ENCODE results near the gene GFI1B.
"Not testable (repeated sequence)": the region's sequence is repeated elsewhere in the genome, so short reads cannot be mapped to it uniquely, and the experiment has no call there.

The GFI1B gene

GRCh38 chr9:132978451-132979131, at the start of gene GFI1B:
TSS of gene GFI1B (plus strand) at chr9:132978694. CDS start at chr9:132986679, 7,985 bp downstream.
- no peak for DNase-seq

GRCh38 chr9:132931178-132931735, 47.2 kb upstream of the GFI1B start:
- DNase-seq: no peak

DNA sequence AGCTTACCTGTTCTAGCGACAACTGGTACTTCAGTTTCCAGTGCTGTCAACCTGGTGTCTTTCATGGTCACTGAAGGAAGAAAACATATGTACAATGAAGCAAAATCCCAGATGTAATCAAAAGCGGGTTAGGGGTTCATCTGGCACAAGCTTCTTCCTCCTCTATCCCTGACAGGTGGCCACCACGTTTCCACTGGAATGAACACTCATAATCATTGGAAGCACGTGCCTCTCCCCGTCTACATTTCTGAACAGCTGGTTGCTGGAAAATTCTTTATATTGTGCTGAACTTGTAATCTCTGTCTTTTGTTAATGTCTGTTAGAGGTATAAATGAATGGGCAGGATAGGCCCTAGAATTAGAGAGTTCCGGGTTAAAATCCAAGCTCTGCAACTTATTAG, 43.5 kb upstream of the GFI1B start:
- no peak for DNase-seq

GRCh38 chr9:132937463-132937901, 41.0 kb upstream of the GFI1B start:
- no peak for DNase-seq

DNA sequence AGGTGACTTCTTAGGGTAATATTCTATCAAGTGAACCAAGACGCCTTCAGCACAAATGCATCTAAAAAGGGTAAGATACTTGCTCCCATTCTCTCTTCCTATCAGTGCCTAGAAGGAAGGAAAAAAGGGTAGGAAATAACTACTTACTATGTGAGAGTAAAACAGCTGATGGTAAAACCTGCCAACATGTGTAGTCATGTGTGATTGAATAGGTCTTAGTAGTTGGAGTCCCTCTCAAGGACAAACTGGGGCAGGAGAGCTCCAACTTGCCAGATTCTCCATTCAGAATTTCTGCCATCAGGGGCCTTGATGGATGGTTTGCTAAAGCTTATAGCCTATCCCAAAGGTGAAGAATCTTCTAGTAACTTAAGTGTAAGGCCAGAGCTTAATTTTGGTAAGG, 39.3 kb upstream of the GFI1B start:
- DNase-seq: no peak

- DNase-seq: no peak
Observed at GRCh38 chr9:132942541-132943182, 35.8 kb upstream of the GFI1B start.

GRCh38 chr9:132943651-132944293, 34.7 kb upstream of the GFI1B start:
- DNase-seq: no peak

DNA sequence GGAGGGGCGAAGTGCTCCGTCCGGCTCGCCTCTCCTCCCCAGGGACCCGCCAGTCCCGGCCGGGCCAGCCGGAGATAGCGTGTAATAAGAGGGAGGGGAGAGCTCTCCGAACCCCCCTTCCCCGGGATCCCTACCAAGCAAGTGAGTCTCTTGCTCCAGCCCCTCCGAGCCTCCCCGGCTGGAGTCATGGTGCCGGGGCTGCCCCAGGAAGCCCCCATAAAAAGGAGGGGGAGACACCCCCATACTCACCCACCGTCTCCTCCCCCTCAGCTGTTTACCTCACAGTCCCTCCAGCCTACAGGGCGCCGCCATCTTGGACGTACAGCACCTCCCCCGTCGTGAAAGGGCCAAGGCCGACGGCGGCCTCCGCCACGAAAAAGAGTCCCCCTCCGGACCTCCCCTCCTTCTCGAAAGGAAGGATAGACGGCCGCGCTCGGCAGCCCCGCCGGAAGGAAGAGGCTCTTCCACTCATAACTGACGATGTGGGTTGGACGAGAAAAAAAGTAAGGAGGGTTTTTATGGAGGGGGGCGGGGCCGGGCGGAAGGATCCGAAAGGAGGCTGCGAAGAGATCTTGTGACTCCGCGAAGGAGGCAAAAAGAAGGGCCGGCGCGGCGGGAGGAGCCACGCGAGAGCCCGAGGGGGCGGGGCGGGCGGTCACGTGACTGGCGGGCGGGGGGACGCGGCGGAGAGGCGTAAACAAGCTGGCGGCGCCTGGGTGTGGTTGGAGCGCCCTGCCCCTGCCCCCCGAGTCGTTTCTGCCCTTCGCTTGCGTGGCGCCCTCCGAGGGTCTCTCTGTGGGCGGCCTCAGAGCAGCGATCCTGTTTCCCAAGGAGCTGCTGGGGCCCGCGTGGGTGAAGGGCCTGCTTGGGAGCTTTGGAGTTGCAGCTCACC, 34.0 kb upstream of the GFI1B start, which contains the start of gene TSC1:
Gene TSC1, minus strand, starts transcription at position 323 of the 892 bp plus-strand sequence. CDS start 15,744 bp downstream, outside the sequence.
- peak; percentile 98 for DNase-seq

GRCh38 chr9:132945186-132946130, 33.0 kb upstream of the GFI1B start:
- no peak for DNase-seq

DNA sequence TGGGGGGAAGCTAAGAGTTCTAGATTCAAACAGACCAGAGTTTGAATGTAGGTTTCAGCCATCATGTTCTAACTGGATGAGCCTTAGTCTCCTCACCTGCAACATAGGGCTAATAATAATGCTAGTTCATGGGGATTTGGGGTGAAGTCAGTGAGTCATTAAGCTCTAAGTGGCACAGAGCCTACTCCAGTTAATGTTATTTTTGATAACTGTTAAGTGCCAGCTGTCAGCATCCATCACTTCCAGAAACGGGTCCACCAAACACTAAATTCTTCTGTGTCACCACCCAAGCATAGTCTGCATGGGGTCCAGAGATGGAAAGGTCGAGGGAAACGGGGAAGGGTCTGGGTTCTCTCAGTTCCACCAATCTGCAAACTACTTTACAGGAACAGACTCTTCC, 32.3 kb upstream of the GFI1B start:
- no peak for DNase-seq

DNA sequence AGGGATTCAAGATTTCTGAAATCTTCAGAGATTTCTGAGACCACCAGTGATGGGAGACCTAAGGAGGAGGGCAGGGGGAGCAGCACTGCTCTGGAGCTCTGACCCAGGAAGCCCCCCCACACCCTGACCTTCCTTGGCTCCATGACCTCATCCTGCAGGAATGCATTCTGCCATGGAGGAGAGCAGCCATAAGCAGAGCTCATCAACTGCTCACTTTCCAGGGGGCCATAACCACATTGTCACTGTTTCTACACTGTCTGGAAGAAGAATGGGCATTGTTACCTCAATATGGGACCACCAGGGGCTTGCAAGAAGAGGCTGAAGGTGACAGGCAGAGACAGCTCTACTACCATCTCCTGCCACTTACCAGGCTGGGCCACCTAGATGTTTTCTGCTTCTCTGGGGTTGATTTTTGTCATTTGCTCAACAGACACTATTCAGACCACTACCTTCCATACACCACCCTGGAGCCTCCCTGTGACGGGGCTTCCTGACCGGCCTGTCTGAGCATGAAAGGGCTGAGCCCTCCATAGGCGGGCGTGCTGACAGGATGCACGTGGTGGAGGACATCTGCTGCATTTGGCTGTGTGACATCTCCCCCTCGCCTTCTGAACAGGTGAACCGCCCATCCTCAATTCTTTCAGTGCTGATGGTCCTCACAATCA, 31.7 kb upstream of the GFI1B start:
- no peak for DNase-seq

GRCh38 chr9:132947756-132948155, 30.7 kb upstream of the GFI1B start:
- no peak for DNase-seq

DNA sequence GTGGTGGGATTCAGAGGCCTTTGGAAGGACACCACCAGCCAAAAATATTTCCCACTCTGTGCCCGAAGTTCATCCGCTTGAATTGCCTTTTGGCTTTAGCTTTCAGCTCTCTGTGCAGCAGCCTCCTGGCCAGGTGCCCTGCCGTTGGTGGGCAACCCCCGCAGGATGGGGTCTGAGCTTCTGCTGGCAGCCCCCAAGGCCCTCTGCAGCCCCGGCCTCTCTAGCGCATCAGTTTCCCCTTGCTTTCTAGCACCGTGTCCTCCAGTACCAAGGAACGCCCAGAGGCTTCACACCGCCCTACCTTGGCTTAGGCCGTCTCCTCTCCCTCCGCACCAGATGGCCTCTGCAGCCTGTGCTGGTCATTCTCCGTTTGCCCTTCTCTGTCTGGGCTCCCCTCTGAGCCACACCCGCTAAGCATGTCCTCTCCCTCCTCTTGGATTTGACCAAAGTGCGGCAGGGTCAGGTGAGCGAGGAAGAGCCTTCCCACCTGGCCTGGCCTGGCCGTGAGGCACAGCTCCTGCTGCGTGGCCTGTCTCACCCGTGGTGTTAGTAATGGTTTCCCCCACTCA, 29.9 kb upstream of the GFI1B start:
- DNase-seq: no peak

DNA sequence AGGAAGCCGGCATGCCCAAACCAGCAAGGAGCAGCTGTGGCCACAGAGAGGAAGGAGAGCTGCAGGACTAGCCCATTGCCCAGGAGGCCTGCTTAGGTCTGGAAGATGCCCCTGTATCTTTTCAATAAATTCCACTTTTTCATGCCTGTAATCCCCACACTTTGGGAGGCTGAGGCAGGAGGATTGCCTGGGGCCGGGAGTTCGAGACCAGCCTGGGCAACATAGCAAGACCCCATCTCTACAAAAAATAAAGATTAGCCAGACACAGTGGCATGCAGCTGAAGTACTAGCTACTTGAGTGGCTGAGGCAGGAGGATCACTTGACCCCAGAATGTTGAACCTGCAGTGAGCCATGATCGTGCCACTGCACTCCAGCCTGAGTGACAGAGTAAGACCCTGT, 28.8 kb upstream of the GFI1B start:
- DNase-seq: no peak

- DNase-seq: no peak
Observed at GRCh38 chr9:132955123-132955522, 23.4 kb upstream of the GFI1B start.

- DNase-seq: no peak
Observed at GRCh38 chr9:132955768-132956167, 22.7 kb upstream of the GFI1B start.

DNA sequence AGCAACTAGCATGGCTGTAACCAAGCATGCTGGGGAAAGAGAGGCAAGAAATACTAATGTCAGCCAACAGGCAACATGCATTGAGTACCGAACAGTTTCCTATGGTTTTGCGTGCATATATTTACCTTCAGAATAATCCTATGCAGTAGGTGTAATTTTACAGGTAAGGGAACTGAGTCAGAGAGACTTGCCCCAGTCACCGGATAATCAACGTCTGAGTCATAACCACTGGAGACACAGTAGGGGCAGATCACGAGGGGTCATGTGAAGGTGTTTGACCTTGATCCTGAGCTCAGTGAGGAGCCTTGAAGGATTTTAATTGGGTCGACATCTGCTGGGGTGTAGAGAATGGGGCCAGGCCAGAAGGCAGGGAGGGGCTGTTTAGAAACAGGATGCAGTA, 20.7 kb upstream of the GFI1B start:
- no peak for DNase-seq

- DNase-seq: no peak
Observed at GRCh38 chr9:132961002-132961401, 17.5 kb upstream of the GFI1B start.

GRCh38 chr9:132965478-132965877, 13.0 kb upstream of the GFI1B start:
- DNase-seq: no peak

- not testable (repeated sequence) for DNase-seq
Observed at GRCh38 chr9:132967908-132968307, 10.6 kb upstream of the GFI1B start.

GRCh38 chr9:132969783-132970182, 8.7 kb upstream of the GFI1B start:
- no peak for DNase-seq

Measured in stimulated activated CD4-positive, alpha-beta T cell treated with anti-CD3 and anti-CD28 coated beads, Interleukin-4, amount 100 ng/mL, for 1 hour (primary cell).